CD4-positive, alpha-beta T cell (primary cell): ENCODE measurements around the gene ELOVL3. TPM values are rescaled to one million over a fixed set of nuclear protein-coding genes. Genes with fewer than 3 reads are reported as not detected.
A peak's percentile ranks its signal among the peaks of the same experiment; 100 is the strongest.

Experiments used
- ATAC-seq: fragments of 200-7000 bp; cut with Tn5 transposase; one replicate; pipeline ENCODE4 v1.10.0; 2022; ENCODE audit warnings: mild to moderate bottlenecking; ENCODE audit not compliant: poor library complexity
- CTCF ChIA-PET: fragments of 350-600 bp; sonication (Branson Sonifier 250); formaldehyde crosslinking; loops from one replicate; lab custom pipeline; 2021; ENCODE audit warnings: antibody characterized with exemption, inconsistent platforms; lab: Charles Lee
- POLR2A ChIA-PET: fragments of 350-600 bp; sonication (Branson Sonifier 250); formaldehyde crosslinking; loops from one replicate; lab custom pipeline; 2021; ENCODE audit warnings: antibody characterized with exemption, inconsistent platforms; lab: Charles Lee
- DNase-seq, 14 experiments: peaks; one replicate each; pipeline ENCODE4 v3.0.0-alpha.2; 2013 to 2020; ENCODE audit warnings: mixed read lengths in 2 of 14
- H3K27ac ChIP-seq, 2 donors: one replicate each; pipeline versions ENCODE4 v1.5.1 to v1.7.0; 2013; ENCODE audit warnings: low read length in 2 of 2, low read depth in 1 of 2, mild to moderate bottlenecking in 1 of 2
- H3K27me3 ChIP-seq, 2 experiments: 1 replicate in 1 of 2; 2 replicates in 1 of 2; pipeline versions ENCODE4 v1.6.1 to v1.7.0; 2013; ENCODE audit warnings: low read length in 2 of 2, control low read depth in 1 of 2, mild to moderate bottlenecking in 1 of 2, moderate library complexity in 1 of 2; ENCODE audit not compliant: insufficient read depth in 2 of 2, control insufficient read depth in 1 of 2
- H3K36me3 ChIP-seq: one replicate; pipeline ENCODE4 v1.6.1; 2013; ENCODE audit warnings: low read length, control low read depth; ENCODE audit not compliant: insufficient read depth
- H3K4me1 ChIP-seq: one replicate; pipeline ENCODE4 v1.6.1; 2013; ENCODE audit warnings: low read length, control low read depth; ENCODE audit not compliant: insufficient read depth
- H3K4me3 ChIP-seq: one replicate; pipeline ENCODE4 v1.5.1; 2013; ENCODE audit warnings: mild to moderate bottlenecking, low read length, moderate library complexity
- H3K9me3 ChIP-seq, 2 experiments: 1 replicate in 1 of 2; 2 replicates in 1 of 2; pipeline versions ENCODE4 v1.6.1 to v1.7.0; 2013; ENCODE audit warnings: low read length in 2 of 2, mild to moderate bottlenecking in 2 of 2, control low read depth in 1 of 2, moderate library complexity in 1 of 2; ENCODE audit not compliant: control insufficient read depth in 1 of 2, insufficient read depth in 1 of 2
- H3K27ac Mint-ChIP-seq: one replicate; pipeline ENCODE4 v1.8.0; 2020; ENCODE audit warnings: mixed read lengths
- H3K27me3 Mint-ChIP-seq: one replicate; pipeline ENCODE4 v1.8.0; 2021; ENCODE audit warnings: mixed read lengths
- H3K36me3 Mint-ChIP-seq: one replicate; pipeline ENCODE4 v1.8.0; 2021; ENCODE audit warnings: low read depth, mixed read lengths
- H3K4me1 Mint-ChIP-seq: one replicate; pipeline ENCODE4 v1.8.0; 2021; ENCODE audit warnings: low read depth, mixed read lengths
- H3K4me3 Mint-ChIP-seq: one replicate; pipeline ENCODE4 v1.8.0; 2020; ENCODE audit warnings: mild to moderate bottlenecking, mixed read lengths
- H3K9me3 Mint-ChIP-seq: one replicate; pipeline ENCODE4 v1.8.0; 2020; ENCODE audit warnings: mixed read lengths
- intact Hi-C, 2 experiments: fragments of 100-400 bp; cut with DNase I in 1 of 2; cut with micrococcal nuclease in 1 of 2; formaldehyde crosslinking; loops; one replicate each; pipeline versions ENCODE4 v1.15.1 to v1.9.0; 2023 to 2025; cut with DNase I, micrococcal nuclease
- polyA plus RNA-seq, 2 donors: library from polyadenylated mRNA; unstranded; fragments of 120-200 nt; gene quantifications; one replicate each; pipeline ENCODE4 v1.2.1, GENCODE V29; 2013
- total RNA-seq, 174 experiments: library from RNA in 2 of 174; stranded (reverse) in 2 of 174; gene quantifications; one replicate each; pipeline ENCODE4 v1.2.3 and lab custom pipeline; 2021 to 2026
- TF ChIP-seq, protein P1 (sequence below): fragments of 200-600 bp; IDR thresholded peaks from one replicate; pipeline ENCODE4 v1.8.0; 2022; ENCODE audit warnings: antibody characterized with exemption, mild to moderate bottlenecking

ELOVL3 gene, protein sequence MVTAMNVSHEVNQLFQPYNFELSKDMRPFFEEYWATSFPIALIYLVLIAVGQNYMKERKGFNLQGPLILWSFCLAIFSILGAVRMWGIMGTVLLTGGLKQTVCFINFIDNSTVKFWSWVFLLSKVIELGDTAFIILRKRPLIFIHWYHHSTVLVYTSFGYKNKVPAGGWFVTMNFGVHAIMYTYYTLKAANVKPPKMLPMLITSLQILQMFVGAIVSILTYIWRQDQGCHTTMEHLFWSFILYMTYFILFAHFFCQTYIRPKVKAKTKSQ
- total RNA-seq: not detected
- 0.09 TPM for polyA plus RNA-seq (2013, experiment 1 of 2)
- polyA plus RNA-seq (2013, experiment 2 of 2): 0.11 TPM
- 0 to 0.36 (median 0) reads per million in 172 experiments for total RNA-seq (lab: John Stamatoyannopoulos, UW)

DNA sequence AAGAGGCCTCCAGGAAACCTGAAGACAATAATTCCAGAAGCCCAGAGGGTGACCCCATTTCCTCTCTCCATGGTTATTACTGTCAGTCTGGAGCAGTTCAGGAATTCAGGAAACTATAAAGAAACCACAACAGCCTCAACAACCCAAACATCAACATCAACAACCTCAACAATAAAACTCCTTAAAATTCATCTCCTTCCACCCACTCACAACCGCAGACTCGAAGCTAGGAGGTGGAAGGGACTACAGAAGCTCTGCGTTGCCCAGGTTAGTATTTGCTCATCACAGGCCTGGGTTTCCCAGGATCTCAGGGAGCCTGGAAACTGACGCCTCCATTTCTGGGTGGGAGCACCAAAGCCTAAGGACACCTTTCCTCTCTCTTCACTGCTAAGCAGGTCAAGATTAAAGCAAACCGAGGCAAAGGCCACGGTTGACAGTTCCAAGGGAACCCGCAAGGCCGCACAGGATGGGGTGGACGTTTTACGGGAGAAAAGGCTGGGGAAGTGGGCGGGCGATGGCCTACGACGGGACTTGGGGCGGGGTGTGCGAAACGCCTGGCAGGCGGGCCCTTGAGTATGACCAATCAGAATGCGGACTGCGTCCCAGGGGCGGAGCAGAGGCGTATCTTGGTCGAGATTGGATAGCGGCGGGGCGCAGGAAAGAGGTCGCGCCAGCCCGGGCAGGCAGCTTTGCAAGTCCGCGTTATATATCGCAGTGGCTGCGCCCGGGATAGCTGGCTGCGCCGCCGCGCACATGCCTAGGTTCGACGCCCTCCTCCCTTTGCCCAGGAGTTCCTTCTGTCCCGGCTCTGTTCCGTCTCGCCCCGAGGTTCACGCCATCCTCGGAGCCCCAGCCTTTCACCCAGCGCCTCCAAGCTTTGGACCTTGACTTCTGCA is at the start of gene ELOVL3:
ELOVL3 (plus strand) TSS at position 654 of the 896 bp plus-strand sequence. CDS start 250 bp downstream, outside the sequence.
- Histone ChIP-seq H3K36me3 (no peaks in the 10 kb centered on the region), H3K27me3 (peaks cover 22 to 31% of the 10 kb centered on the region in 2 experiments), H3K9me3 (no peaks in the 10 kb centered on the region), H3K4me3 (peak within 1 kb of the TSS; percentile 44), H3K27ac (no peak within 1 kb of the TSS), H3K4me1 (peaks cover 28% of the 10 kb centered on the region)
- peak; percentile 64 to 93 (median 80) for DNase-seq
- ChIA-PET CTCF (interaction anchor here (7.6 kb wide), 1 partner anchor 126 kb away, joined by 133 read pairs; no protein-coding TSS in a partner anchor), POLR2A (interaction anchor here (1.2 to 1.3 kb wide), 2 partner anchors 18 to 20 kb away, joined by 3 read pairs; partner anchors contain the start of gene GBF1)
- Mint-ChIP-seq H3K9me3 (no peaks in the 10 kb centered on the region), H3K27me3 (peaks cover 69% of the 10 kb centered on the region), H3K4me3 (peak within 1 kb of the TSS; percentile 68), H3K27ac (no peak within 1 kb of the TSS), H3K36me3 (no peaks in the 10 kb centered on the region), H3K4me1 (peaks cover 18% of the 10 kb centered on the region)
- peak; percentile 92 for ATAC-seq
- TF ChIP-seq, protein P1, sequence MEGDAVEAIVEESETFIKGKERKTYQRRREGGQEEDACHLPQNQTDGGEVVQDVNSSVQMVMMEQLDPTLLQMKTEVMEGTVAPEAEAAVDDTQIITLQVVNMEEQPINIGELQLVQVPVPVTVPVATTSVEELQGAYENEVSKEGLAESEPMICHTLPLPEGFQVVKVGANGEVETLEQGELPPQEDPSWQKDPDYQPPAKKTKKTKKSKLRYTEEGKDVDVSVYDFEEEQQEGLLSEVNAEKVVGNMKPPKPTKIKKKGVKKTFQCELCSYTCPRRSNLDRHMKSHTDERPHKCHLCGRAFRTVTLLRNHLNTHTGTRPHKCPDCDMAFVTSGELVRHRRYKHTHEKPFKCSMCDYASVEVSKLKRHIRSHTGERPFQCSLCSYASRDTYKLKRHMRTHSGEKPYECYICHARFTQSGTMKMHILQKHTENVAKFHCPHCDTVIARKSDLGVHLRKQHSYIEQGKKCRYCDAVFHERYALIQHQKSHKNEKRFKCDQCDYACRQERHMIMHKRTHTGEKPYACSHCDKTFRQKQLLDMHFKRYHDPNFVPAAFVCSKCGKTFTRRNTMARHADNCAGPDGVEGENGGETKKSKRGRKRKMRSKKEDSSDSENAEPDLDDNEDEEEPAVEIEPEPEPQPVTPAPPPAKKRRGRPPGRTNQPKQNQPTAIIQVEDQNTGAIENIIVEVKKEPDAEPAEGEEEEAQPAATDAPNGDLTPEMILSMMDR: no peak
- intact Hi-C loops: loop anchor here in 1 of 2 experiments (5.0 kb wide), 1 partner anchor 59 kb away; no protein-coding TSS in a partner anchor

DNA sequence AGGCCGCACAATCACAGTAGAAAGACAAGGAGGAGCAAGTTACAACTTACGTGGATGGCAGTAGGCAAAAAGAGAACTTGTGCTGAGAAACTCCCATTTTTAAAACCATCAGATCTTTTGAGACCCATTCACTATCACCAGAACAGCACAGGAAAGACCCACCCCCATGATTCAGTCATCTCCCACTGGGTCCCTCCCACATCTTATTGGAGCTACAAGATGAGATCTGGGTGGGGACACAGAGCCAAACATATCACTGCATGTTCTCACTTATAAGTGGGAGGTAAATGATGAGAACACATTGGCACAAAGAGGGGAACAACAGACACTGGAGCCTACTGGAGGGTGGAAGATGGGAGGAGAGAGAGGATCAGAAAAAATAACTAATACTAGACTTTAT is 41.5 kb upstream of the ELOVL3 start:
- Histone ChIP-seq H3K4me1 (peaks cover 12% of the 10 kb centered on the region), H3K27ac (no peak overlapping the region), H3K36me3 (no peaks in the 10 kb centered on the region), H3K9me3 (no peaks in the 10 kb centered on the region), H3K27me3 (no peaks in the 10 kb centered on the region), H3K4me3 (no peak overlapping the region)
- no peaks in the 10 kb centered on the region for H3K9me3 Mint-ChIP-seq
- no peak overlapping the region for H3K27ac Mint-ChIP-seq
- H3K27me3 Mint-ChIP-seq: no peaks in the 10 kb centered on the region
- CTCF ChIA-PET: interaction anchor here (2.9 kb wide), 1 partner anchor 16 kb away, joined by 9 read pairs; no protein-coding TSS in a partner anchor
- H3K4me1 Mint-ChIP-seq: peaks cover 14% of the 10 kb centered on the region
- TF ChIP-seq, protein P1: no peak
- POLR2A ChIA-PET: no interaction called here
- H3K36me3 Mint-ChIP-seq: no peaks in the 10 kb centered on the region
- DNase-seq: no peak
- H3K4me3 Mint-ChIP-seq: no peak overlapping the region
- intact Hi-C loops: no loop called here
- ATAC-seq: no peak

DNA sequence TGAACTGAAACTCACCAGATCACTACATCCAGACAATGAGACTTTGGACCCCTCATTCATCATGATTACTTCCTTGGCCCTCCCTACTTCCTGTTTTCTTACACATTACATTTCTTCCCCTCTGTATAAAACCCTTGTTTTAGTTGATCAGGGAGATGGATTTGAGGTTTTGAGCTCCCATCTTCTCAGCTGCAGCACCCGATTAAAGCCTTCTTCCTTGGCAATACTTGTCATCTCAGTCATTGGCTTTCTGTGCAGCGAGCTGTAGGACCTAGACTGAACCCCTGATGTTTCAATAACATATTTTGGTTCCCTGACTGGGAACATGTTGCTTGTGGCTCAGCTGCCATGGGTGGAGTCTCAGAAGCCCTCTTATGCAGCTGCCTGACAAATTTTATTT is 40.8 kb upstream of the ELOVL3 start:
- POLR2A ChIA-PET: no interaction called here
- no peak overlapping the region for H3K4me3 Mint-ChIP-seq

More for the DNA sequence above, 40.8 kb upstream of the ELOVL3 start:
- DNase-seq (no peak), ATAC-seq (no peak)
- Histone ChIP-seq H3K4me1 (peaks cover 18% of the 10 kb centered on the region), H3K27me3 (no peaks in the 10 kb centered on the region), H3K36me3 (no peaks in the 10 kb centered on the region), H3K27ac (no peak overlapping the region), H3K4me3 (no peak overlapping the region), H3K9me3 (peaks cover 0 to 2% of the 10 kb centered on the region in 2 experiments)
- no peaks in the 10 kb centered on the region for H3K9me3 Mint-ChIP-seq
- H3K27ac Mint-ChIP-seq: no peak overlapping the region
- H3K36me3 Mint-ChIP-seq: no peaks in the 10 kb centered on the region
- peaks cover 15% of the 10 kb centered on the region for H3K4me1 Mint-ChIP-seq
- no peaks in the 10 kb centered on the region for H3K27me3 Mint-ChIP-seq
- TF ChIP-seq, protein P1: no peak
- CTCF ChIA-PET: interaction anchor here (2.9 kb wide), 1 partner anchor 16 kb away, joined by 9 read pairs; no protein-coding TSS in a partner anchor
- intact Hi-C loops: no loop called here
